Vagina (tissue), 2 donors: ENCODE data around the gene ERO1B.

Experiments used
- POLR2AphosphoS5 ChIP-seq, 2 donors: sonication (generic); formaldehyde crosslinking; IDR thresholded peaks; one replicate each; pipeline ENCODE4 v1.9.0; 2017; ENCODE audit warnings: antibody characterized with exemption in 2 of 2, mild to moderate bottlenecking in 2 of 2, low read depth in 1 of 2; ENCODE audit not compliant: insufficient read depth in 1 of 2
- TF ChIP-seq, protein P1 (sequence below), 3 experiments: fragments of 450-650 bp in 2 of 3; fragments of 200-600 bp in 1 of 3; sonication (generic) in 1 of 3; IDR thresholded peaks; one replicate each; pipeline ENCODE4 v1.5.1; 2017 to 2019; ENCODE audit warnings: antibody characterized with exemption in 3 of 3, mild to moderate bottlenecking in 2 of 3, moderate library complexity in 2 of 3

DNA sequence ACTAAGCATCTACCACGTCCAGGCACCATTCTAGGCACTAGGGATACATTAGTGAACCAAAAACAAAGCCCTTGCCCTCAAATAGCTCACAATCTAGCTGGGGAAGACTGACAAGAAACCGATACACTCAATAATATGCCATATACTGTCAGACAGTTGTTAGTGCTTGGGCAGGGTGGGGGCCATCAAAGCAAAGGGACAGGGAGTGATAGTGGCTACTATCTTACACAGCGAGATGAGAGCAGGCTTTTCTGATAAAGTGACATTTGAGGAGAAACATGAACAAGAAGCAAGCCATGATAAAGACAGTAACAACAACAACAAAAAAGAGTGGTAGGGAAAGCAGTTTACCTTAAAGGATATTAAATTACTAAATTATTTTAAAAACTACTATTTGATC is 41.1 kb downstream of the ERO1B start:
- no peak for TF ChIP-seq POLR2AphosphoS5 (IDR thresholded peaks at IDR 0.05; ENCODE audit: insufficient read depth in 1 of 2, low read depth in 1 of 2)
- TF ChIP-seq, protein P1, sequence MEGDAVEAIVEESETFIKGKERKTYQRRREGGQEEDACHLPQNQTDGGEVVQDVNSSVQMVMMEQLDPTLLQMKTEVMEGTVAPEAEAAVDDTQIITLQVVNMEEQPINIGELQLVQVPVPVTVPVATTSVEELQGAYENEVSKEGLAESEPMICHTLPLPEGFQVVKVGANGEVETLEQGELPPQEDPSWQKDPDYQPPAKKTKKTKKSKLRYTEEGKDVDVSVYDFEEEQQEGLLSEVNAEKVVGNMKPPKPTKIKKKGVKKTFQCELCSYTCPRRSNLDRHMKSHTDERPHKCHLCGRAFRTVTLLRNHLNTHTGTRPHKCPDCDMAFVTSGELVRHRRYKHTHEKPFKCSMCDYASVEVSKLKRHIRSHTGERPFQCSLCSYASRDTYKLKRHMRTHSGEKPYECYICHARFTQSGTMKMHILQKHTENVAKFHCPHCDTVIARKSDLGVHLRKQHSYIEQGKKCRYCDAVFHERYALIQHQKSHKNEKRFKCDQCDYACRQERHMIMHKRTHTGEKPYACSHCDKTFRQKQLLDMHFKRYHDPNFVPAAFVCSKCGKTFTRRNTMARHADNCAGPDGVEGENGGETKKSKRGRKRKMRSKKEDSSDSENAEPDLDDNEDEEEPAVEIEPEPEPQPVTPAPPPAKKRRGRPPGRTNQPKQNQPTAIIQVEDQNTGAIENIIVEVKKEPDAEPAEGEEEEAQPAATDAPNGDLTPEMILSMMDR (IDR thresholded peaks at IDR 0.05) = no peak
